Measurements from ENCODE around the gene CSRP1.

Gene CSRP1

DNA sequence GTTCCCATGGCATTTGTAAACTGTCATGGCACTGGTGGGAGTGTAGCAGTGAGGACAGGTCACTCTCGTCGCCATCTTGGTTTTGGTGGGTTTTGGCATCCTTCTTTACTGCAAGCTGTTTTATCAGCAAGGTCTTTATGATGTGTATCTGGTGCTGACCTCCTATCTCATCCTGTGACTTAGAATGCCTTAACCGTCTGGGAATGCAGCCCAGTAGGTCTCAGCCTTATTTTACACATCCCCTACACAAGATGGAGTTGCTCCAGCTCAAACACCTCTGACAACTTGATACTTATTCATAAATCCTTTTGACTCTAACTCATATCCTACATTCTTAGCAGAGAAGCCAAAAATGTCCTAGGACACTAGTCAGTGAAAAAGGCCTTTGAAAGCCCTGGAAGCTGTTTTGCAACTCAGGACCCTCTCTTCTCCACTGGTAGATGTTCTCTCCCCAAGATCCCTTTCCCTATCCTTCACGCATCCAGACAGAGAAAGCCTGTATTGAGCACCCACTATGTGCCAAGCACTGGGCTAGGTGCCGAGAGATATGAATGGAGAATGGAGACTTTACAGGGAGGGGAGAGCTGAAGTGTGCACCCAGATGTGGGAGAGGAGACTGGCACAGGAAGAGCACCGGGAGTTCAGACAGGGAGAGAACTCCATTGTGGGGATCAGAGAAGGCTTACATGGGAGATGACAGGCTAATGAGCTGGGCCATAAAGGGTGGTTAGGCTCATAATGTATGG is 6.7 kb upstream of the CSRP1 start:
- peak; percentile 70 for DNase-seq (ENCODE audit: low spot score)

DNA sequence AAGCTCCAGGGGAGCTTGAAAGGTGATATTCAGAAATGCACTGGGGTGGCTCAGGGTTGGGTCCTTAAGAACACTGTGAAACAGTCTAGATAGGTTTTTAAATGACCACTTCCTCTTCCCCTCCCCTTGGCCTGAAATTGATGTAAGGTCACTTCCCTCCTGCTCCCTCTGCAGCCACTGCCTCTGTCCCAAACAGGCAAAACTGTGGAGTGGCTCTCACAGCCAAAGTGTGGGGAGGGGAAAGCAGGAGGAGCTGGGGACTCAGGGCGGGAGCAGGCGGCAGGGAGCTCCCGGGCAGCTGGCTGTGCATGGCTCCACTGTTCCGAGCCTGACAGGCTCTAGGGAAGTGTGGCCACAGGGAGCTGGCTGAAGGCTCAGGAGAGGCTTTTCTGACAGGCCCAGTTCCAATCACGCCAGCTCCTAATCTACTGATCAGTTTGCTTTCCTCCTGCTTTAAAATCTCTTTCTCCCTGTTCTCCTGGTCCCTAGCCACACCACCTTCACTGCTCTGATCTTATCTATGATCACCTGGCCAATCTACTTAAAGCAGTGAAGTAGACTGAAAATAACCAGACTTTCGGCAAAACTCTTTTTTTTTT is 5.1 kb upstream of the CSRP1 start:
- DNase-seq (ENCODE audit: low spot score) = peak; percentile 85

DNA sequence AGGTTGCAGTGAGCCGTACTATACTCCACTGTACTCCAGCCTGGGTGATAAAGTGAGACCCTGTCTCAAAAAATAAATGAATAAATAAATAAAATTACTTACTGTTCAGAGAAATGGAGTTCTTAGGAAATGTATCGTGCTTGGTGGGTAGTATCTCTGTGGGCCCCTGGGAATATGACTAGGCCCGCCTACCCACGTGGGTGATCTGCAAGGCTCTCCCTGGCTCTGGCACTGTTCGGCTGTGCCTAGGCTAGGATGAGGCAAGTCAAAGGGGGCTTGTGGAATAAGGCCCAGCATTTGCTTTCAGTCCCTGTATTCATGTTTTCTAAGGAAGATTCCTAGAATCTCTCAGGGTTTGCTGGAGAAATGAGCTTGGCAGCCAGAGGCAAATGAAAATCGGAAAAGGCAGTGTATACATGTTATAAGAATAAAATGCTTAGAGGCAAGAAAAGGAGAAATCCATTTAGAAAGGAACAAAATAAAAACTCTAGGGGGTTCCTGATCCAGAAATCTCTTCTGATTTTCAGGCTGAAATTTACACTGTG is 4.5 kb upstream of the CSRP1 start:
- DNase-seq (ENCODE audit: low spot score) = no peak

DNA sequence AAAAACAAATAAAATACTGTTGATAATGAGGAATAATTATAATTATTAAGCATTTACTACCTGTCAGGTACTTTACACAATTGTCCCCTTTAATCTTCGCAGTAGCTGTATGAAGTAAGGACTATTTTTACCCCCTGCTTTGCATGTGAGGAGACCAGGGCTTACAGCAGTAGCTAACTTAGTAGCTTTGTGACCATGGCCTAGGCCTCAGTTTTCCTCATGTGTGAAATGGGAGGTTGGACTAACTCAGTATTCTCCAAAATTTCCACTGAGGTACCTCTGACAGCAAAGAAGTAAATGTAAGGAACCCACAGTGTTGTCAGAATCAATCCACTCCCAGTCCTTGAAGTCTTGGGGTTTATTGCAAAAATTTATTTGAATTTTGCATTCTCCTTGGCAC is 3.8 kb upstream of the CSRP1 start:
- DNase-seq (ENCODE audit: low spot score) = no peak

DNA sequence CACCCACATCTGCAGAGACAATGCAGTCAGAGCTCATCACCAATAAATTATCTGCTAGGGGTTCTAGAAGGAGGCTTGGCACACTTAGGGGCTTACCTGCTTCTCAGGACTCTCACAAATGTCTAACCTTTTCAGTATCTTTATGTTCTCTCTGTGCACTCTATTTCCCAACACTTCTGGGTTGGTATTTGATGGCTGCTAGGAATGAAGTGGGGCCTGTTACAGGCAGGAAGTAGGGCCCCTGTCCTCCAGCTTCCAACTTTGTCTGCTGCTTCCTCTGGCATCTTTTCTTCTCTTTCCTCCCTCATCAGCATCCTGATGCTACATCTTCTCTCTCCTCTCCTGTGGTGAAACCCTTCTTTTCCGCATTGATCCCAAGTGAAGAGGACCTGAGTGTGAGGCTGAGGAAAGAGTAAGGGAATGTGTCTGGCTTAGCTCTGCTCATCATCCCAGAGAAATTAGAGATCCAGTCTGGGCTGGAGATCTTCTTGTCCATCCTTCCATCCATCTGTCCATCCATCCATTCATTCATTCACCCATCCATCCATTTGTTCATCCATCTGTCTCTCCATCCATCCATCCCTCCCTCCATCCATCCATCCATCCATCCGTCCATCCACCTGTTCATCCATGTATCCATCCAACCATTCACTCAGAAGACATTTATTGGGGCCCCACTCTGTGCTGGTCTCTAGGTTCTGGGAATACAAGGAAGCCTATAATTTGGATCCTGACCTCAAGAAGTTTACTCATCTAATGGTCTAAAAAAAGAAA is 2.9 kb upstream of the CSRP1 start:
- DNase-seq (ENCODE audit: low spot score) = no peak

DNA sequence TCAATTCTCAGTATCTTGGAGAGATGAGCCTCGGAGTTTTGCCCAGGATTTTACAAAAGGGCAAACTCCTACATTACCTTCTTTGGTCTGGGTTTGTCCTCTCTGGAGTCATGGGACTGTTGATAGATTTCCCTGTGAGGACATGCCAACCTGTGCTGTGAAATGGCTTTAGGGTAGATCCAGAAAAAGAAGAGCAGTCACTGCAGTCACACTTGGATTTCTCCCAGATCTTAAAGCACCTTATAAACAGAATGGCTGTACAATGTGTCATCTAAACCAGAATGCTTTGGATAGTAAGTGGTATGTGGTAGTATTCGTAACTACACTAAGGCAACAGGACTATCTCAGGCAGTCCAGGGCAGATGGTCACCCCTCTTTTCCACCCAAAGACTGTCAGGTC is 1.9 kb upstream of the CSRP1 start:
- DNase-seq (ENCODE audit: low spot score) = no peak

DNA sequence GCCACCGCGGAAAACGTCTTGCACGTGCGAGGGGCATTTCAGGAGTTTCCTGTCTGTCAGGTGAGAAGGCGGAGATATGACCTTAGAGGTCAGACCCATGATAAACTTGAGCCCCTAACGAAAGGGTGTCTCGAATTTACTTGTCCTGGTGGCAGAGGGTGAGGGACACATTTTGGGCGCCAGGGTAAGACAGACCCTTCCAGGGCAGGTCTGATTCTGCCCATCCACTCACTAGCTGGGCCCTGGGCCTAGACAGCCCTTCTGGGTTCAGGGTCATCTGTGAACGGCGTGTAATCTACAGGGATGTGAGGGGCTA is 395 bp upstream of the CSRP1 start:
- no peak for DNase-seq (ENCODE audit: low spot score)

DNA sequence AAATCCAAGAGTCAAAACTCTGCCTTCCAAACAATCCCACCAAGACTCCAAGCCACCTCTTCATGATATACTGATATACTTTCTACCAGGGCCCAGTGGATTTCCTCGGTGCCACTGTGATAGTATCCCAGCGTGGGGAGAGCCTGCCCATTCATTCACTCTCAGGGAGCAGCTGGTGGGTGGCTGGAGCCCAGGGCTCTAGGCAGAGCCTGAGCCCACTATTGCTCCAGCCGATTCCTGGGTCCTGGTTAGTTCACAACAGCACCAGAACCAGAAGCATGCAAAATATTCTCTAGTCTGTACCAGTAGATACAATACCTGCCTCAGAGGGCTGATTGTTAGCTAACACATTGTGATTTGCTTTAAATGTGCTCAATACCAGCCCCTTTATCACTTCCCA is 831 bp downstream of the CSRP1 start:
- DNase-seq (ENCODE audit: low spot score) = no peak

DNA sequence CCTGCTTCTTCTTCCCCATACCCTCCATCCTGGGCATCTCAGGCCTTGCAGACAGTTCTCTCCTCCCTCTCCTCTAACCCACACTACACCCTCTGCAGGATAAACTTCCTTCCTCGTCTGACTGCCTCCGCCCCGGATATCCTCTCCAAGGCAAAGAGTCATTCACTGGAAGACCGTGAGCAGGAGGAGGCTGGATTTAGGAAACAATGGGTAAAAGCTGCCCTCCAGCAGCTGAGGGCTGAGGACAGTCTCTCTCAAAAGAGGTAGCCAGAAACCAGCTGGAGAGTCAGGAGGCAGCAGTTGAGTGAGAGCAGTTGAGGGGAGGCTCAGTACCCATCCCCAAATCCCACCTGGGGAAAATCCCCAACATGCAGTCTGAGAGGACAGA is 1.4 kb downstream of the CSRP1 start:
- DNase-seq (ENCODE audit: low spot score) = no peak

DNA sequence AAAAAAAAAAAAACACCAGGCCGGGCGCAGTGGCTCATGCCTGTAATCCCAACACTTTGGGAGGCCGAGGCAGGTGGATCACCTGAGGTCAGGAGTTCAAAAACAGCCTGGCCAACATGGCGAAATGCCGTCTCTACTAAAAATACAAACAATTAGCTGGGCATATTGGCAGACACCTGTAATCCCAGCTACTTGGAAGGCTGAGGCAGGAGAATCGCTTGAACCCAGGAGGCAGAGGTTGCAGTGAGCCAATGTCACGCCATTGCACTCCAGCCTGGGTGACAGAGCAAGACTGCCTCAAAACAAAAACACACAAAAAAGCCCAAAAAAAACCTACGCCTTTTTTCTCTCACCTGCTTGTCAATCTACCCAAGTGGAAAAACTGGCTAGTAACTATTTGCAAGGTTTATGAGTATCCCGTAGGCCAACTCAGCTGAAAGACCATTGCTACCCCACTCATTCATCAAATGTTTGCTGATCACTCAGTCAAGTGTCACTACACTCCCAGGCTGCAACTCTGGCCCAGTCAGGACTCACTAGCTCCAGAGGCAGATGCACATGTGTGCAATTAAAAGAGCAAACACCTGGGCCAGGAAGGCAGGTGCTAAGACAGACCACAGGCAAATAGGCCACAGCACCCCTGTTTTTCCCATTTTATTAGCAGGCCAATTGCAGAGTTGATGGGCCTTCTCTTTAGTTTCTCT is 2.0 kb downstream of the CSRP1 start:
- DNase-seq (ENCODE audit: low spot score) = no peak

DNA sequence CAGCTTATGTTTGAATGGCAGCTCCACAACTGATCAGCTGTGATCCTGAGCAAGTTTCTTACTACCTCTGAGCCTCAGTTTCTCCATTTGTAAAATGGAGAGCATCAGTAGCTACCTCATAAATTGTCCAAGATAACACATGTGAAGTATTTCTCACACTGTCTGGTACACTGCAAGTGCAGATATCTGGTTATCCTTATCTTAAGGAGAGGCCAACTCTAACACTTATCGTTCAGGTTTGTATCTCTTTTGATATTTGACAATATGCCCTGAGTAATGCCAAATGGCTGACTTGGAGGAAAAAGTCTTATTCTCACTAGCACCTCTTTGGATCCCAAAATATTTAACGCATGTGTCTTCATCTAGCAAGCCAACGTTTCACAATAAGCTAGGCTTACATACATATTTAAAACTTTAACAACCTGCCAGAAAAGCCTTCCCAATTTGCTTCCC is 2.7 kb downstream of the CSRP1 start:
- DNase-seq (ENCODE audit: low spot score) = no peak

DNA sequence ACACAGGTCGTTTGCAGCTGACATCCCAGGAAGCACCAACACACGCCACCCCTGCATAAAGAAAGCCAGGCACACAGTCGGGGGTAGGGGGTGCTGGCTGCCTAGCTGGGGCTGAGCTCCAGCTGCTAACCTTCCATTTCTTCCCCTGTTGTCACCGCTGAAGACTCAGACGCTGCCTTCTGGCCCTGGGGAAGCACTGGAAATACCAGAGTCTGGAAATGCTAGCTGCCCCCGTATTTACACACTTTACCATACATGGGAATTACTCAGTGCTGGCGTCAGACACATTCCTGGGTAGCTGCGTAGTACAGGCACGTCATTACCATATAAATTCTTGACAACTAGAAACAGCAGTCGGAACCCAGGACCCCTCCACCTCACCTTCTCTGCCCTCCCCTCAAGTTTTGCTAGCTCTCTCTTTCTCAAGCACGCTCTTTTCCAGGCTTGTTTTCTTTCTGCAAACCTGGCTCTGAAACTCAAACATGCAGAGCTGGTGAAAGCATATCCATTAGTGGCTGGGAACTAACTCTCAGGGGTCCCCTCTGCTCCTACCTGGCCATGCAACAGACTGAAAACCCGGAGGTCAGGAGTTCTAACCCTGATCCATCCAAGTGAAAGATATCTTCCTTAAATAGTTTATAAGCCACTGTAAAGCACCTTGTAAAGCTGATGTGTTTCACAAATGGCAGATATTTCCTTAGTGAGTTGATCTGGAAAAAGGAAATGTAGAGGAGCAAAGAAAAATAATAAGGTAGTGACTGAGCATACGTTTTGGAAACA is 3.3 kb downstream of the CSRP1 start:
- no peak for DNase-seq (ENCODE audit: low spot score)

DNA sequence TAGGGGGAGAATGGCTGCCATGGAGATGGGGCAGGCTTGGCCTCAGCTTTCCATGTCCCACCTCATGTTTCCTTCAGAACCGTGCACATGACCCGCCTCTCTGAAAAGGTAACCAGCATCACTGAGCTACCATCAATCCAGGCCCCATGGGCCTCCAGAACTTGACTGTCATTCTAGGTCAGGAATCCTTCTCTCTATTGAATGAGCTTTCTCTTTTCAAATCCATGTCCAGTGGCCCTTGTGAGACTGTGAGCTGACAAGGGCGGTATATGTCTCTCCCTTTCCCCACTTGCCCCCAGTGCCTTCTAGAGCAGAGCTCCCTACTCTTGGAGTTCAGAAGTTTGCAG is 4.4 kb downstream of the CSRP1 start:
- DNase-seq (ENCODE audit: low spot score) = no peak

DNA sequence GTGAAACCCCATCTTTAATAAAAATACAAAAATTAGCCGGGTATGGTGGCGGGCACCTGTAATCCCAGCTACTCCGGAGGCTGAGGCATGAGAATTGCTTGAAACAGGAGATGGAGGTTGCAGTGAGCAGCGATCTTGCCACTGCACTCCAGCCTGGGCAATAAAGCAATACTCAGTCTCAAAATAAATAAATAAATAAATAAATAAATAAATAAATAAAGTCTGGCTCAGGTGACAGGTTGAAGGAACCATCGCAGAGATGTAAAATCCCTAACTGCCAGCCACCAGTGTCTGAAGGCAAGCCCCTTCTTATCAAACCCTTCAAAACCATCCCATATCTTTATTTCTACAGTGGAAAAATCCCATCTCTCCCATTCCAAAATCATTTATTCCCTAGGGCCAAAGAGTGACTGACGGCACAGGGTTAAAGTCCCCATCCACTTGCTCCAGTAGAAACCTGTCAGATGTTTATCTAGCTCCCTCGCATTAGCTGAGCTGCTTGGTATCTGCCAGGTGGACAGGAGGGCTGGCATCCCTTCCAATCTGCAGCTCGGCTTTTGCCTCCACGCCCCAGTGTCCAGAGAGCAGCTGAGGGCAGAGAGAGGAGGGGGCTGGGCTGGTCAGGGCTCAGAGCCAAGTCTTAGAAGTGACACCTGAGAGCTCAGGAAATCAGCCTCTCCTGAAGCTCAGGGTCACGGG is 5.0 kb downstream of the CSRP1 start:
- no peak for DNase-seq (ENCODE audit: low spot score)

DNA sequence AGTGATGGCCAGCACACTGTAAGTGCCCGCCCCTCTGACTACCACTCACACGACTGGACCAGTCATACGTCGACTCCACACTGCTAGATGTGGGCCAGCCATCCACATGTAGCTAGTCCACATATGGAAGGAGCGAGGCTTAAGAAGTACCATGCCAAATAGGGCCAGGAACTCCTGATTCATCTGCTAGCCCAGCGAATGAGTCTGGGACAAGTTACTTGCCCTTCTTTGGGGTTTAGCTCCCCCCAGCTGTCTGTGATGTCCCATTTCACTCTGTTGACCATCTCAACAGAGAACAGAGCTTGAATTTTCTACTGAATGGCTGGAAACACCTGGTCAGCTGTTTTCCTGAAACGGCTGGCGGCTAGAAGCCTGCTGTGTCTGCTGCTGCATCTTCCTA is 5.8 kb downstream of the CSRP1 start:
- DNase-seq (ENCODE audit: low spot score) = no peak

DNA sequence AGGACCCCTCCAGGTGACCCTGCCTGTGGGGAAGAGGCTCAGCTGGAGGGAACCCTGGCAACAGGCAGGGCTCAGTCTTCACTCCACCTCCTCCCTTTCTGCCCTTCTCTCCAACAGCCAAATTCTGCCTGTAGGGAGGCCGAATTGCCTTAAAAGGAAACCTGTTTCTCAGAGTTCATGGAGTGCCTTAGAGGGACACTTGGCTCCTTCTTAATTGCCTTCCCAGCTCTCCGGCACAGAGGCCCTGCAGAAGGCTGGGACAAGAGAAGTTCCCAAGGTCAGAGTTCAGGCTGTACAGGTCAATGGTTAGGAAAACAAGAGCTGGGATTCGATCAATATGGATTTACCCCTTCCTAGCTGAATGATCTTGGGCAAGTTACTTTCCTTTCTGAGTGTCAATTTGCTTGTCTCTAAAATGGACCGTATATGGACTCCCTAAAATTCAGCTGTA is 6.2 kb downstream of the CSRP1 start:
- DNase-seq (ENCODE audit: low spot score) = peak; percentile 73

DNA sequence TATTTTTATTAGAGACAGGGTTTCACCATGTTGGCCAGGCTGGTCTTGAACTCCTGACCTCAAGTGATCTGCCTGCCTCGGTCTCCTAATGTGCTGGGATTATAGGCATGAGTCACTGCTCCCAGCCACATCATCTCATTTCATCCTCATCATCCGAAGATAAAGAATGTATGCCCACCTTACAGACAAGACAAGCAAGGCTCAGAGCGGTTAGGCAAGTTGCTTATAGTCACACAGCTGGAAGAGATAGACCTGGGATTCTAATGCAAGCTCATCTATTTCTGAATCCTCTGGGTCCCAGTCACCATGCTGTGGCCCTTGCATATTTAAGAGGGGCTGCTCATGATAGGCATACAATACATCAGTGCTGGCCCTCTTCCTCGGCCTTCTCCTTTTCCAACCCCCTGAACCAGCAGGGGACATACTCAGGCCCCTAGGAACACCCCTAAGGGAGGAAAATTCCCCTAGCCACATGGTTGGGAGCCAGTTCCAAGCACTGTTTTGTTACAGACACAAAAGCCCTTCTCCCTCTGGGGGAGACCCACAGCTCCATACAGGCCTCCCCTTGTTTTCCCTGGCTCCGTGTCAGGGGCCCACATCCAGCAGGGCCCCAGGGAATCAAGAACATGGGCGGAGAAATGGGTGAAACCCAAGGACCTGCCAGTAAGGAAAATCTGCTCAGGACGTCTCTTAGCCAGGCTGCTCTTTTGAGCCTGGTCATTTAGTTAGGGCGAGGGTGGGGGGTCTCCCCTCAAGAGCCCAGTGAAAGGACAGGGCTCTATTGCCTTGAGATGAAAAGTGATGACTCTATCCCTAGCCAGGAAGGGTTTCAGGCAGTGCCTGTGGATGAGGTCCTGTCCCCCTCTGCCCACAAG is 6.9 kb downstream of the CSRP1 start:
- DNase-seq (ENCODE audit: low spot score) = peak; percentile 98

DNA sequence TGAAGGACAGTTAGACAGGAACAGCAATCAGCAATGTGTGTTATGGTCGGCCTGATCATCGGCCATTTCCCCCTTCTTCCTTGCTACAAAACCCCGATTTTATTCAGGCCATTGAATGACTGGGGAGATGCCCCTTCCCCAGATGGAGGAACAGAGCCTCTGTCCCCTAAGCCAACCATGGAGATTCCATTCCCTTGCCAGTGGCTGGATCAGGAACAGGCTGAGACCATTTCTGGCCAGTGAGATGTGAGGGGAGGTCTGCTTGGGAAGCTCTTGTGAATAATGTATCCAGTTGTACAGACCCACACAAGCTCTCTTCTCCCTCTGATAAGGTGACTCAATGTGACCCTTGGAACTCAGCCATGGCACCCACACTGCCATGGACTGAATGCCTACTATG is 7.7 kb downstream of the CSRP1 start:
- DNase-seq (ENCODE audit: low spot score) = no peak

DNA sequence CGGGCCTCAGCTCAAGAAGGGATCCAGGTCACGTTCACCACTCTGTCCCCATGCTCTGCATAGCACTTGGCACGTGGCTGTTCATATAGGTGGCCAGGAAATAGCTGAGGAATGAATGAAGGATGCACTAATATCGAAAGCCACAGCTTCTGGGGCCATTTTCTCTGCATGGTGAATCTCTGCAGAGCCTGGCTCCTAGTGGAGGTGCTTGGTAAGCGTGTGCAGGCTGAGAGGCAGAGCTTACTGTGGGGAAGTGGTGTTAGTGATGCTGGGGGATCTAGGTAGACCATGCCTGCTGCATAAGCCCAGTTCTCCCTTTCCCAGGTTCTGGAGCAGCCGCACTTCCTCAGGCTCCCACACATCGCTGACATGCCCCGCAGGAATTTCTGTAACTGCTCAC is 8.3 kb downstream of the CSRP1 start:
- DNase-seq (ENCODE audit: low spot score) = no peak

DNA sequence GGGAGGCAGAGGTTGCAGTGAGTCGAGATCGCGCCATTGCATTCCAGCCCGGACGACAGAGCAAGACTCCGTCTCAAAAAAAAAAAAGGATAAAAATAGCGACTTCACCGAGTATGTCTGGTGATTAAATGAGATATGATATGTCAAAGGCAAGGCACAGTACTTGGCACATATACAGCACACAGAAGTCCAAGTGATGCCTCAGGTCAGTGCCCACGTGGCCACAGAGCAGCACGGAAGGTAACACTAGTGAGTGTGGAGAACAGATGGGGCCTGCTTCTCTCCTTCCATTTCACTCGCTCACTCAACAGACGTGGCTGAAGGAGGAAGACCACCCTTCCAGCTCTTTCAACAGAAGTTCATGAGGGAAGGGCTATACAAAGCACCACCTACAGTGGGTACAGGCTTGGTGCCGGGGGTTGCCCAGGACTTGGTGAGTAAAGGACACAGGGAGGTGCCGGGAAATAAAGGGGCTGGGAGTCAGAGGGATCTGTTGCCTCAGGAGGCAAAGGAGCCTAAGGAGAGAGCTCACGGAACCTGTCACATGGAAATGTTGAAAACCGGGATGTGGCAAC is 8.9 kb downstream of the CSRP1 start:
- no peak for DNase-seq (ENCODE audit: low spot score)

Data from pons (tissue), 1 donor.